A549 (cell line): ENCODE data around the gene ATP10B. TPM values are rescaled to one million over a fixed set of nuclear protein-coding genes. Genes with fewer than 3 reads are reported as not detected.

Experiments used
- ATAC-seq, 2 experiments: fragments of 200-7000 bp in 1 of 2; fragments of >200 bp in 1 of 2; cut with Nextera tagmentation in 1 of 2; cut with Tn5 transposase in 1 of 2; 3 replicates each; pipeline versions ENCODE4 v1.8.0 to v1.9.1; 2018 to 2020; ENCODE audit warnings: mild to moderate bottlenecking in 1 of 2, moderate library complexity in 1 of 2
- CTCF ChIA-PET: fragments of 300-600 bp; sonication (Branson Sonifier 250); formaldehyde crosslinking; extraction: SDS; loops from one replicate; lab custom pipeline; 2021; ENCODE audit warnings: antibody characterized with exemption, inconsistent platforms; lab: Yijun Ruan, JAX
- POLR2A ChIA-PET: fragments of 350-600 bp; formaldehyde crosslinking; extraction: SDS; loops from one replicate; lab custom pipeline; 2021; ENCODE audit warnings: antibody characterized with exemption, inconsistent platforms; lab: Yijun Ruan, JAX
- DNase-seq, 2 experiments: peaks; one replicate each; pipeline versions ENCODE4 v3.0.0 to v3.0.0-alpha.2; 2011 to 2016; ENCODE audit warnings: low read depth in 1 of 2, low spot score in 1 of 2
- FAIRE-seq: peaks from 2 replicates; lab custom pipeline; 2011; peaks lifted over from hg19 to GRCh38; lab: Jason Lieb, UNC
- H3K27ac ChIP-seq, 2 experiments: fragments of >200 bp; sonication (Bioruptor Twin); formaldehyde crosslinking; 3 replicates each; pipeline ENCODE4 v1.5.1; 2016 to 2017
- H3K4me1 ChIP-seq: fragments of >200 bp; sonication (Bioruptor Twin); formaldehyde crosslinking; 3 replicates; pipeline ENCODE4 v1.6.1; 2016
- H3K4me2 ChIP-seq: fragments of >200 bp; sonication (Bioruptor Twin); formaldehyde crosslinking; 3 replicates; pipeline ENCODE4 v1.6.1; 2016
- H3K4me3 ChIP-seq: fragments of >200 bp; sonication (Bioruptor Twin); formaldehyde crosslinking; 3 replicates; pipeline ENCODE4 v1.5.1; 2016
- H3K9me3 ChIP-seq: fragments of >200 bp; sonication (Bioruptor Twin); formaldehyde crosslinking; 3 replicates; pipeline ENCODE4 v1.6.1; 2016
- CBX8 ChIP-seq: fragments of 200-600 bp; sonication (generic); IDR thresholded peaks from 2 replicates; pipeline ENCODE4 v1.6.1; 2016
- CEBPB ChIP-seq, 2 experiments: fragments of >200 bp in 1 of 2; sonication (Bioruptor Twin) in 1 of 2; formaldehyde crosslinking in 1 of 2; IDR thresholded peaks; 2 replicates each; pipeline ENCODE4 v1.6.1; 2012 to 2016
- CHD4 ChIP-seq: fragments of 200-600 bp; sonication (generic); IDR thresholded peaks from 2 replicates; pipeline ENCODE4 v1.6.1; 2016; ENCODE audit warnings: antibody characterized with exemption, mild to moderate bottlenecking, borderline replicate concordance
- E2F6 ChIP-seq: IDR thresholded peaks from 2 replicates; pipeline ENCODE4 v1.6.1; 2012; ENCODE audit warnings: low read depth, borderline replicate concordance
- EHF ChIP-seq: fragments of 250-450 bp; sonication (Bioruptor Pico); IDR thresholded peaks from 2 replicates; pipeline ENCODE4 v1.5.0; 2020; ENCODE audit warnings: mild to moderate bottlenecking
- EHMT2 ChIP-seq: fragments of 200-600 bp; sonication (generic); IDR thresholded peaks from 2 replicates; pipeline ENCODE4 v1.6.1; 2016; ENCODE audit warnings: antibody characterized with exemption, low read depth, mild to moderate bottlenecking, moderate library complexity
- EP300 ChIP-seq, 2 experiments: fragments of >200 bp; sonication (Bioruptor Twin); formaldehyde crosslinking; IDR thresholded peaks; 2 replicates in 1 of 2; 3 replicates in 1 of 2; pipeline ENCODE4 v1.6.1; 2016 to 2017
- GATA3 ChIP-seq: IDR thresholded peaks from 2 replicates; pipeline ENCODE4 v1.6.1; 2012; ENCODE audit warnings: borderline replicate concordance
- HES2 ChIP-seq: fragments of >200 bp; sonication (Bioruptor Twin); formaldehyde crosslinking; IDR thresholded peaks from 2 replicates; pipeline ENCODE4 v1.6.1; 2016
- HEYL ChIP-seq: fragments of 250-450 bp; sonication (Bioruptor Pico); IDR thresholded peaks from 2 replicates; pipeline ENCODE4 v1.8.0; 2021; ENCODE audit warnings: mild to moderate bottlenecking, moderate library complexity
- HOXA7 ChIP-seq: fragments of 250-450 bp; sonication (Bioruptor Pico); IDR thresholded peaks from 2 replicates; pipeline ENCODE4 v1.5.0; 2020; ENCODE audit warnings: mild to moderate bottlenecking, moderate library complexity
- HOXB13 ChIP-seq: fragments of 250-450 bp; sonication (Bioruptor Pico); IDR thresholded peaks from 2 replicates; pipeline ENCODE4 v1.5.0; 2020; ENCODE audit warnings: low read depth, mild to moderate bottlenecking, moderate library complexity
- JUN ChIP-seq, 2 experiments: fragments of >200 bp; sonication (Bioruptor Twin); formaldehyde crosslinking; IDR thresholded peaks; 2 replicates in 1 of 2; 3 replicates in 1 of 2; pipeline ENCODE4 v1.6.1; 2016 to 2017
- KDM5A ChIP-seq: fragments of 200-600 bp; sonication (generic); IDR thresholded peaks from 2 replicates; pipeline ENCODE4 v1.6.1; 2016; ENCODE audit warnings: antibody characterized with exemption, mild to moderate bottlenecking
- MAZ ChIP-seq: fragments of 150-350 bp; IDR thresholded peaks from 2 replicates; pipeline ENCODE4 v1.6.1; 2014; ENCODE audit warnings: antibody characterized with exemption, low read depth, low read length, borderline replicate concordance
- NFE2L2 ChIP-seq: fragments of 150-350 bp; conservative IDR thresholded peaks from 2 replicates; pipeline ENCODE4 v1.6.1; 2014; ENCODE audit warnings: low read length
- NR3C1 ChIP-seq: fragments of >200 bp; sonication (Bioruptor Twin); formaldehyde crosslinking; IDR thresholded peaks from 3 replicates; pipeline ENCODE4 v1.6.1; 2017
- RAD21 ChIP-seq, 2 experiments: fragments of >200 bp in 1 of 2; sonication (Bioruptor Twin) in 1 of 2; formaldehyde crosslinking in 1 of 2; IDR thresholded peaks in 1 of 2; conservative IDR thresholded peaks in 1 of 2; 2 replicates in 1 of 2; 3 replicates in 1 of 2; pipeline ENCODE4 v1.6.1; 2012 to 2018; ENCODE audit warnings: inconsistent platforms in 1 of 2
- RARB ChIP-seq: fragments of 250-450 bp; sonication (Bioruptor Pico); IDR thresholded peaks from 2 replicates; pipeline ENCODE4 v1.8.0; 2021; ENCODE audit warnings: mild to moderate bottlenecking, moderate library complexity
- SMC3 ChIP-seq: fragments of >200 bp; sonication (Bioruptor Twin); formaldehyde crosslinking; IDR thresholded peaks from 3 replicates; pipeline ENCODE4 v1.6.1; 2018; ENCODE audit warnings: inconsistent platforms
- TFCP2L1 ChIP-seq: fragments of 250-450 bp; sonication (Bioruptor Pico); IDR thresholded peaks from 2 replicates; pipeline ENCODE4 v1.5.0; 2021; ENCODE audit warnings: mild to moderate bottlenecking
- TP53 ChIP-seq: fragments of 250-450 bp; sonication (Bioruptor Pico); IDR thresholded peaks from 2 replicates; pipeline ENCODE4 v1.5.0; 2021; ENCODE audit warnings: mild to moderate bottlenecking, moderate library complexity
- ZFP36 ChIP-seq: fragments of 450-650 bp; IDR thresholded peaks from 2 replicates; pipeline ENCODE4 v1.6.1; 2014; ENCODE audit warnings: borderline replicate concordance; ENCODE audit not compliant: partially characterized antibody
- ZSCAN20 ChIP-seq: fragments of 250-450 bp; sonication (Bioruptor Pico); IDR thresholded peaks from 2 replicates; pipeline ENCODE4 v1.8.0; 2022; ENCODE audit warnings: mild to moderate bottlenecking, moderate library complexity
- WGBS: methylation state at CpG from one replicate; pipeline ENCODE4 v1.1.6; 2017; ENCODE audit errors: missing lambda C conversion rate; 5-methylcytosine and 5-hydroxymethylcytosine counted together
- polyA plus RNA-seq, 4 experiments: library from polyadenylated mRNA; depleted of rRNA in 3 of 4; stranded (reverse); fragments of >200 nt; fragmentation: RNase III in 1 of 4; extraction: RNeasy Plus Mini Kit Qiagen cat#74134 plus additional on column Dnase treatment in 1 of 4; gene quantifications; 2 replicates in 3 of 4; 3 replicates in 1 of 4; pipeline ENCODE4 v1.2.3, GENCODE V29; 2011 to 2017
- TF ChIP-seq, protein P1 (sequence below): fragments of 250-450 bp; sonication (Bioruptor Pico); IDR thresholded peaks from 2 replicates; pipeline ENCODE4 v1.5.0; 2020; ENCODE audit warnings: low read depth, mild to moderate bottlenecking, moderate library complexity

Gene ATP10B
- polyA plus RNA-seq, 2 of the 4 experiments (the other 2 are of a cell fraction) = not detected

GRCh38 chr5:160643616-160644240, 208.3 kb downstream of the ATP10B start:
- no peak for FAIRE-seq
- no peaks in the 10 kb centered on the region for H3K4me1 ChIP-seq
- TF ChIP-seq NFE2L2 = no peak
- TF ChIP-seq HOXA7 = no peak
- no peak for TF ChIP-seq HOXB13 (CRISPR knock-in tag)
- no peak for TF ChIP-seq TFCP2L1 (CRISPR knock-in tag)
- TF ChIP-seq HES2 = no peak
- TF ChIP-seq TP53 (CRISPR knock-in tag) = no peak
- TF ChIP-seq MAZ = no peak
- no peak for TF ChIP-seq GATA3
- no peak for TF ChIP-seq EP300 (IDR thresholded peaks at IDR 0.05)
- no peak for TF ChIP-seq CEBPB (IDR thresholded peaks at IDR 0.05)
- TF ChIP-seq, protein P1, sequence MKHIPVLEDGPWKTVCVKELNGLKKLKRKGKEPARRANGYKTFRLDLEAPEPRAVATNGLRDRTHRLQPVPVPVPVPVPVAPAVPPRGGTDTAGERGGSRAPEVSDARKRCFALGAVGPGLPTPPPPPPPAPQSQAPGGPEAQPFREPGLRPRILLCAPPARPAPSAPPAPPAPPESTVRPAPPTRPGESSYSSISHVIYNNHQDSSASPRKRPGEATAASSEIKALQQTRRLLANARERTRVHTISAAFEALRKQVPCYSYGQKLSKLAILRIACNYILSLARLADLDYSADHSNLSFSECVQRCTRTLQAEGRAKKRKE (CRISPR knock-in tag) = no peak
- no peak for TF ChIP-seq SMC3
- no peak for TF ChIP-seq ZFP36
- TF ChIP-seq NR3C1 = no peak
- no peak for TF ChIP-seq HEYL (CRISPR knock-in tag)
- no peak for TF ChIP-seq JUN (IDR thresholded peaks at IDR 0.05)
- TF ChIP-seq EHF (CRISPR knock-in tag) = no peak
- TF ChIP-seq CHD4 = no peak
- no peak for TF ChIP-seq RARB (CRISPR knock-in tag)
- TF ChIP-seq, all 56 proteins: peak for 0
- Histone ChIP-seq H3K9me3 (no peaks in the 10 kb centered on the region), H3K27ac (no peak overlapping the region), H3K4me2 (no peak overlapping the region), H3K4me3 (no peak overlapping the region)
- ChIA-PET POLR2A (no interaction called here), CTCF (no interaction called here)
- ATAC-seq (no peak), DNase-seq (no peak)
- 6% methylated on average over 4 of the region's 4 CpGs for WGBS

- H3K4me1 ChIP-seq = no peaks in the 10 kb centered on the region
- FAIRE-seq (no peak), ATAC-seq (no peak), DNase-seq (no peak)
- ChIA-PET POLR2A (no interaction called here), CTCF (no interaction called here)
- H3K9me3 ChIP-seq = no peaks in the 10 kb centered on the region
- TF ChIP-seq CBX8 = no peak
- no peak for TF ChIP-seq MAZ
- no peak for TF ChIP-seq NFE2L2
- TF ChIP-seq E2F6 = no peak
- TF ChIP-seq KDM5A = no peak
- TF ChIP-seq RAD21 (conservative IDR thresholded peaks at IDR 0.05 in 1 of 2, IDR thresholded peaks at IDR 0.05 in 1 of 2) = no peak
- TF ChIP-seq EHMT2 = no peak
- TF ChIP-seq JUN (IDR thresholded peaks at IDR 0.05) = no peak
- TF ChIP-seq CHD4 = no peak
- no peak overlapping the region for H3K27ac ChIP-seq
- H3K4me2 ChIP-seq = no peak overlapping the region
- no peak overlapping the region for H3K4me3 ChIP-seq
Measured at GRCh38 chr5:160641405-160641804, 210.6 kb downstream of the ATP10B start.

DNA sequence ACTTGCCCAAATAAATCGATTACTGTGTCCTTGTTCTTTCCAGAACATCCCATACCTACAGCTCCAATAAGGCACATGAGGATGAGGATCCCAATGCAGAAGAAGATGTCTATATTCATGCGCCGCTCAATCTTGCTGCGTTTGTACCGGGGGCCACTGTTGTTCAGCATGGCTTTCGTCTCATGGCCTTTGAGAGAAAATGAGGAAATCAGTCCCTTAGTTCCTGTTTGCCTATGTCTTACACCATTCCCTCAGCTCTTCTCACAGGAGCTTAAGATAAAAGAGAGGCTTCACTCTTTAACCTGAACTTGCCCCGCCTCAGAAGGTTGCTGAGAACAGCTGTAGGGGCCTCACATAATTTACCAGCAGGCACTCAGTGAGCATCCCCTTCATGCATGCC, 211.6 kb downstream of the ATP10B start:
- H3K9me3 ChIP-seq = no peaks in the 10 kb centered on the region
- TF ChIP-seq CBX8 = no peak
- TF ChIP-seq ZSCAN20 (CRISPR knock-in tag) = no peak
- no peak overlapping the region for H3K4me3 ChIP-seq
- H3K27ac ChIP-seq = no peak overlapping the region
- no peak overlapping the region for H3K4me2 ChIP-seq
- ChIA-PET CTCF (interaction anchor here (1.1 kb wide), 1 partner anchor 42 kb away, joined by 3 read pairs; no protein-coding TSS in a partner anchor), POLR2A (no interaction called here)
- no peaks in the 10 kb centered on the region for H3K4me1 ChIP-seq
- WGBS = 47% methylated on average over 7 of the region's 7 CpGs
- ATAC-seq (no peak), FAIRE-seq (no peak), DNase-seq (no peak)
